Effector memory CD4-positive, alpha-beta T cell (primary cell): ENCODE results near the gene ANXA11.

ENCODE experiments used
- DNase-seq, 3 donors: peaks; one replicate each; pipeline ENCODE4 v3.0.0-alpha.2; 2020
- H3K27ac ChIP-seq: 2 replicates; pipeline ENCODE4 v1.7.0; 2013; ENCODE audit warnings: mild to moderate bottlenecking, low read length, moderate library complexity; ENCODE audit not compliant: insufficient read depth, poor library complexity, severe bottlenecking
- H3K27me3 ChIP-seq: replicated peaks from 2 replicates; pipeline ENCODE4 v1.7.0; 2013; ENCODE audit warnings: mild to moderate bottlenecking, low read length; ENCODE audit not compliant: insufficient read depth, control insufficient read depth, poor library complexity, severe bottlenecking
- H3K36me3 ChIP-seq: 2 replicates; pipeline ENCODE4 v1.7.0; 2013; ENCODE audit warnings: mild to moderate bottlenecking, low read length, moderate library complexity; ENCODE audit not compliant: control insufficient read depth, insufficient read depth
- H3K4me1 ChIP-seq: 2 replicates; pipeline ENCODE4 v1.7.0; 2013; ENCODE audit warnings: low read length, mild to moderate bottlenecking; ENCODE audit not compliant: control insufficient read depth, insufficient read depth, poor library complexity, severe bottlenecking
- H3K4me3 ChIP-seq: 2 replicates; pipeline ENCODE4 v1.7.0; 2013; ENCODE audit warnings: low read length, low read depth, mild to moderate bottlenecking; ENCODE audit not compliant: insufficient read depth, poor library complexity, severe bottlenecking
- H3K9me3 ChIP-seq: 2 replicates; pipeline ENCODE4 v1.7.0; 2013; ENCODE audit warnings: mild to moderate bottlenecking, low read length, moderate library complexity; ENCODE audit not compliant: control insufficient read depth

The ANXA11 gene

GRCh38 chr10:80166581-80167470 is 38.5 kb downstream of the ANXA11 start:
- no peak overlapping the region for H3K4me3 ChIP-seq
- peaks cover 86% of the 10 kb centered on the region for H3K36me3 ChIP-seq
- no peaks in the 10 kb centered on the region for H3K9me3 ChIP-seq
- no peak for DNase-seq
- H3K27me3 ChIP-seq, result no peaks in the 10 kb centered on the region
- H3K27ac ChIP-seq, result no peak overlapping the region
- peaks cover 2% of the 10 kb centered on the region for H3K4me1 ChIP-seq

- Histone ChIP-seq H3K36me3 (peaks cover 87% of the 10 kb centered on the region), H3K4me3 (no peak overlapping the region), H3K4me1 (no peaks in the 10 kb centered on the region), H3K9me3 (no peaks in the 10 kb centered on the region), H3K27me3 (no peaks in the 10 kb centered on the region), H3K27ac (no peak overlapping the region)
- no peak for DNase-seq
Observed at GRCh38 chr10:80165173-80165572, 40.2 kb downstream of the ANXA11 start.

GRCh38 chr10:80164596-80164995 is 40.7 kb downstream of the ANXA11 start:
- H3K4me3 ChIP-seq, result no peak overlapping the region
- no peaks in the 10 kb centered on the region for H3K9me3 ChIP-seq
- no peaks in the 10 kb centered on the region for H3K27me3 ChIP-seq
- no peak overlapping the region for H3K27ac ChIP-seq
- H3K36me3 ChIP-seq, result peaks cover 88% of the 10 kb centered on the region
- no peak for DNase-seq
- no peaks in the 10 kb centered on the region for H3K4me1 ChIP-seq

- Histone ChIP-seq H3K36me3 (peaks cover 92% of the 10 kb centered on the region), H3K27me3 (no peaks in the 10 kb centered on the region), H3K4me1 (no peaks in the 10 kb centered on the region), H3K9me3 (no peaks in the 10 kb centered on the region), H3K4me3 (no peak overlapping the region), H3K27ac (no peak overlapping the region)
- DNase-seq, result no peak
Observed at GRCh38 chr10:80163741-80164341, 41.5 kb downstream of the ANXA11 start.

GRCh38 chr10:80161321-80162083 is 43.8 kb downstream of the ANXA11 start:
- H3K27me3 ChIP-seq, result no peaks in the 10 kb centered on the region
- H3K27ac ChIP-seq, result no peak overlapping the region
- no peaks in the 10 kb centered on the region for H3K9me3 ChIP-seq
- no peaks in the 10 kb centered on the region for H3K4me1 ChIP-seq
- peaks cover 99% of the 10 kb centered on the region for H3K36me3 ChIP-seq
- no peak overlapping the region for H3K4me3 ChIP-seq
- no peak for DNase-seq

GRCh38 chr10:80160361-80161320 is 44.7 kb downstream of the ANXA11 start:
- Histone ChIP-seq H3K36me3 (peaks cover 100% of the 10 kb centered on the region), H3K27me3 (no peaks in the 10 kb centered on the region), H3K9me3 (no peaks in the 10 kb centered on the region), H3K4me1 (no peaks in the 10 kb centered on the region), H3K4me3 (no peak overlapping the region), H3K27ac (no peak overlapping the region)
- no peak for DNase-seq

GRCh38 chr10:80159166-80159873 is 46.0 kb downstream of the ANXA11 start:
- no peak overlapping the region for H3K27ac ChIP-seq
- no peaks in the 10 kb centered on the region for H3K9me3 ChIP-seq
- DNase-seq, result no peak
- no peaks in the 10 kb centered on the region for H3K27me3 ChIP-seq
- peaks cover 100% of the 10 kb centered on the region for H3K36me3 ChIP-seq
- H3K4me1 ChIP-seq, result no peaks in the 10 kb centered on the region
- no peak overlapping the region for H3K4me3 ChIP-seq

- Histone ChIP-seq H3K9me3 (no peaks in the 10 kb centered on the region), H3K4me3 (no peak overlapping the region), H3K4me1 (no peaks in the 10 kb centered on the region), H3K36me3 (peaks cover 100% of the 10 kb centered on the region), H3K27me3 (no peaks in the 10 kb centered on the region), H3K27ac (no peak overlapping the region)
- no peak for DNase-seq
Observed at GRCh38 chr10:80158598-80159127, 46.7 kb downstream of the ANXA11 start.

- no peaks in the 10 kb centered on the region for H3K9me3 ChIP-seq
- H3K27me3 ChIP-seq, result no peaks in the 10 kb centered on the region
- peaks cover 100% of the 10 kb centered on the region for H3K36me3 ChIP-seq
- H3K4me1 ChIP-seq, result no peaks in the 10 kb centered on the region
- no peak overlapping the region for H3K4me3 ChIP-seq
- no peak overlapping the region for H3K27ac ChIP-seq
- no peak for DNase-seq
Observed at GRCh38 chr10:80158126-80158525, 47.2 kb downstream of the ANXA11 start.
